AG09309 (cell line): ENCODE measurements around the gene IZUMO1.
"Not testable (repeated sequence)": the region's sequence is repeated elsewhere in the genome, so short reads cannot be mapped to it uniquely, and the experiment has no call there.

ENCODE experiments used
- DNase-seq: peaks from one replicate; pipeline ENCODE4 v3.0.0-alpha.2; 2010; ENCODE audit warnings: low read depth
- H3K4me3 ChIP-seq: 2 replicates; pipeline ENCODE4 v1.5.1; 2011; ENCODE audit warnings: mild to moderate bottlenecking, low read depth, low read length, moderate library complexity; ENCODE audit not compliant: control insufficient read depth
- TF ChIP-seq, protein P1 (sequence below): IDR thresholded peaks from 2 replicates; pipeline ENCODE4 v1.5.1; 2011; ENCODE audit warnings: mild to moderate bottlenecking, low read depth, low read length, inconsistent platforms; ENCODE audit not compliant: insufficient read depth, control insufficient read depth; ENCODE audit errors: missing control alignments

IZUMO1 gene

DNA sequence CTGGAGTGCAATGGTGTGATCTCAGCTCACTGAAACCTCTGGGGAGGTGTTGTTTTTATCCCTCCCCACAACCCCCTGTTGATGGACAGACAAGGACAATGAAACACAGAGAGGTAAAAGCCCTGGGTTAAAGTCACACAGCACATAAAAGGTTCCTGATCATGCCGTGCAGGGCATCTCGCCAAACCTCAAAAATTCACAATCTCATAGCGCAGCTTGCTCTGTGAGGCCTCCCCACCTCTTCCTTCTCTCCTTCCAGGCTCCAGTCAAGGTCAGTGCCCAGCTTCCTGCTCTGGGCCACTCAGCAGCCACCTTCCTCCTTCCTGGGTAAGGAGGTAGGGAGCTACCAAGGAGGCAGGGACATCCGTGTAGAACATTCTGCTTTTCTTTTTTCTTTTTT lies 48.7 kb downstream of the IZUMO1 start:
- TF ChIP-seq, protein P1, sequence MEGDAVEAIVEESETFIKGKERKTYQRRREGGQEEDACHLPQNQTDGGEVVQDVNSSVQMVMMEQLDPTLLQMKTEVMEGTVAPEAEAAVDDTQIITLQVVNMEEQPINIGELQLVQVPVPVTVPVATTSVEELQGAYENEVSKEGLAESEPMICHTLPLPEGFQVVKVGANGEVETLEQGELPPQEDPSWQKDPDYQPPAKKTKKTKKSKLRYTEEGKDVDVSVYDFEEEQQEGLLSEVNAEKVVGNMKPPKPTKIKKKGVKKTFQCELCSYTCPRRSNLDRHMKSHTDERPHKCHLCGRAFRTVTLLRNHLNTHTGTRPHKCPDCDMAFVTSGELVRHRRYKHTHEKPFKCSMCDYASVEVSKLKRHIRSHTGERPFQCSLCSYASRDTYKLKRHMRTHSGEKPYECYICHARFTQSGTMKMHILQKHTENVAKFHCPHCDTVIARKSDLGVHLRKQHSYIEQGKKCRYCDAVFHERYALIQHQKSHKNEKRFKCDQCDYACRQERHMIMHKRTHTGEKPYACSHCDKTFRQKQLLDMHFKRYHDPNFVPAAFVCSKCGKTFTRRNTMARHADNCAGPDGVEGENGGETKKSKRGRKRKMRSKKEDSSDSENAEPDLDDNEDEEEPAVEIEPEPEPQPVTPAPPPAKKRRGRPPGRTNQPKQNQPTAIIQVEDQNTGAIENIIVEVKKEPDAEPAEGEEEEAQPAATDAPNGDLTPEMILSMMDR, result no peak
- H3K4me3 ChIP-seq, result no peak overlapping the region
- DNase-seq, result no peak

DNA sequence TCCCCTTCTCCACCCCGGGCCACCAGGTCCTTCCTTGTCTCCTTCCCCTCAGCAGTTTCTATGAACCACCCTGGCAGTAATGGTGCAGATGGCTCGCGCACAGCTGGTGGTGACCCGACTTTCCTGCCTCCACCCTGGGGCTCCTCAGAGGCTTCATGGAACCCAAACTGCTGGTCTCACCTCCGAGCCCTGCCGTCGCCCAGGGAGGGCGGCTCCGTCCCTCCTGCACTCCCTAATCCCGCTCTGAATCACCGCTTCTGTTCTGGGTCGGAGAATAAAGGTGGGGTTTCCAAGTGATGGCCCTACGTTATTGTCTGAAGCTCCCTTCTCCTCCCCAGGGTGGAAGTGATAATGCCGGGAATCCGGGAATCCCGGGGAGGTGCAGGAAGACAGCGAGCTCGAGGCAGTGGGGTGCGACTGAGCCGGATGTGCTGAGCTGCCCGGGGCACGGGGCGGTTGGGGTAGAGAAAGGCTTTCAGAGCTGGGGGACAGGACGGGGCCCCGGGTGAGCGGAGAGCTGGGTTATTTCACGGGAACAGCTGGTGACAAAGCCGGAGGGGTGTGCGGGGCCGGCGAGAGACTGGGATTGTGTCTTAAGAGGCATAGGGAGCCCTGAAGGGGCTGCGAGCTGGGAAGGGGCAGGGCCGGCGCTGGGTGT lies 50.2 kb downstream of the IZUMO1 start:
- DNase-seq, result no peak
- H3K4me3 ChIP-seq, result no peak overlapping the region
- TF ChIP-seq, protein P1, result no peak

DNA sequence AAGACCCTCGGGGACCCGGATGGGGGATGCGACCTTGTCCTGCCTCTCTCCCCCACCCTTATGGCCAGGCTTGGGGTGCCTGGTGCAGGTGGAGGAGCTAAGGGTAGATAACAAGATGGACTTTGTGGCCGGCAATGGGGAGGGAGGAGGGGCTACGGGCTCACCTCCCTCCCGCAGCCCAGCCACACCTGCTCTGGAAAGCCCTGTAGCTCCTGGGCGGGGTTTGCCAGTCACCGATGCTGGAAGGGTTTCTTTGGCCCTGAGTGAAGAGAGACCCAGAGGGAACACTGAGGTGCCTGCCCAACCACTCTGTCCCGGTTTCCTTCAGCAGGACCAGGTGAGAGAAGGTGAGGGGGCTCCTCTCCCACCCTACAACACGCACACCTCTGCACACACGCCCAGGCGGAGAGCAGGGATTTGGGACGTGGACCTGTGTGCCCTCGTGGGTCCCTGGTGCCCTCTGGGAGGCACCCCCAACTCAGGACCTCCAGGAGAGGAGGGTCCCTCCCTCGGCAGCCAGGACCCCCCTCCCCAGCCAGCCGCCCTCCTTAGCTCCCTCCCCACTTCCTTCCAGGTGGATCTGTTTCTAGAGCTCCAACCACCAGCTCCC lies 50.9 kb downstream of the IZUMO1 start, which contains the start of gene FUT2:
Gene FUT2 (plus strand): TSS at position 229 of the 610 bp plus-strand sequence. CDS start 6,986 bp downstream, outside the sequence.
- no peak within 1 kb of the TSS for H3K4me3 ChIP-seq
- TF ChIP-seq, protein P1, result no peak
- DNase-seq, result no peak

DNA sequence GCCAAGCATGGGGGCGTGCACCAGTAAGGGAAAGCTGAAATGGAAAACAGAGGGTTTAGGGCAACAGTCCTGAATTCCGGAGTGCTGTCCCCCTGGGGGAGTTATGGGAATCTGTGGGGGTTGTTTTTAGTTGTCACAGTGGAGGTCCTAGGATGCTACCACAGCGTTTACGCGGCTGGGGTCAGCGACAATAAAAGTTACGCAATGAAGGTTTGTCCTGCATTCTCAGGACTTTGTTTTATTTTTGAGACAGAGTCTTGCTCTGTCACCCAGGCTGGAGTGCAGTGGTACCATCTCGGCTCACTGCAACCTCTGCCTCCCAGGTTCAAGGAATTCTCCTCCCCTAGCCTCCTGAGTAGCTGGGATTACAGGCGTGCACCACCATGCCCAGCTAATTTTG lies 53.1 kb downstream of the IZUMO1 start:
- H3K4me3 ChIP-seq, DNase-seq: not testable (repeated sequence)
